HG02571 (cell line): ENCODE measurements around the gene SKI.

Experiments used
- ATAC-seq: cut with Tn5 transposase; IDR thresholded peaks from one replicate; pipeline ENCODE4 v1.9.1; 2021; ENCODE audit warnings: mild to moderate bottlenecking, moderate library complexity; ENCODE audit not compliant: unreplicated experiment

The SKI gene

GRCh38 chr1:2228694-2229036, 546 bp downstream of the SKI start:
- no peak for ATAC-seq

GRCh38 chr1:2229037-2229864, 1.1 kb downstream of the SKI start:
- ATAC-seq = no peak

- no peak for ATAC-seq
These were observed 2.0 kb downstream of the SKI start for GRCh38 chr1:2229911-2230731.

GRCh38 chr1:2230781-2231531, 2.8 kb downstream of the SKI start:
- no peak for ATAC-seq

GRCh38 chr1:2231532-2232254, 3.6 kb downstream of the SKI start:
- ATAC-seq = no peak

GRCh38 chr1:2232255-2232915, 4.3 kb downstream of the SKI start:
- no peak for ATAC-seq

GRCh38 chr1:2232916-2233438, 4.9 kb downstream of the SKI start:
- ATAC-seq = no peak

- no peak for ATAC-seq
These were observed 5.3 kb downstream of the SKI start for GRCh38 chr1:2233468-2233867.

- ATAC-seq = no peak
These were observed 6.1 kb downstream of the SKI start for GRCh38 chr1:2233997-2234761.

GRCh38 chr1:2234762-2235113, 6.6 kb downstream of the SKI start:
- no peak for ATAC-seq

- ATAC-seq = no peak
These were observed 7.3 kb downstream of the SKI start for GRCh38 chr1:2235300-2235998.

- ATAC-seq = no peak
These were observed 8.9 kb downstream of the SKI start for GRCh38 chr1:2236695-2237677.

GRCh38 chr1:2237773-2238172, 9.7 kb downstream of the SKI start:
- ATAC-seq = no peak

- ATAC-seq = no peak
These were observed 10.4 kb downstream of the SKI start for GRCh38 chr1:2238361-2239012.

GRCh38 chr1:2239013-2239370, 10.9 kb downstream of the SKI start:
- no peak for ATAC-seq

- no peak for ATAC-seq
These were observed 11.4 kb downstream of the SKI start for GRCh38 chr1:2239384-2239985.
